WTC11 (cell line): ENCODE data around the gene ADK. TPM values are rescaled to one million over a fixed set of nuclear protein-coding genes. Genes with fewer than 3 reads are reported as not detected.

ENCODE experiments used
- ATAC-seq: fragments of 200-7000 bp; cut with Tn5 transposase; 2 replicates; pipeline ENCODE4 v1.10.0; 2021; ENCODE audit warnings: mild to moderate bottlenecking, moderate library complexity
- CTCF ChIA-PET: fragments of 300-600 bp; sonication (Branson Sonifier 250); formaldehyde crosslinking; loops from one replicate; lab custom pipeline; 2021; ENCODE audit warnings: antibody characterized with exemption; lab: Charles Lee
- POLR2A ChIA-PET: fragments of 350-600 bp; sonication (Branson Sonifier 250); formaldehyde crosslinking; loops from one replicate; lab custom pipeline; 2021; ENCODE audit warnings: antibody characterized with exemption; lab: Charles Lee
- DNase-seq: peaks from one replicate; pipeline ENCODE4 v3.0.0; 2021; ENCODE audit warnings: low spot score
- H3K27ac Mint-ChIP-seq: 2 replicates; pipeline ENCODE4 v1.8.0; 2021; ENCODE audit warnings: mixed read lengths
- H3K27me3 Mint-ChIP-seq: 2 replicates; pipeline ENCODE4 v1.8.0; 2021; ENCODE audit warnings: low read depth, mild to moderate bottlenecking, moderate library complexity, mixed read lengths
- H3K36me3 Mint-ChIP-seq: 2 replicates; pipeline ENCODE4 v1.8.0; 2021; ENCODE audit warnings: mixed read lengths
- H3K4me1 Mint-ChIP-seq: 2 replicates; pipeline ENCODE4 v1.8.0; 2022; ENCODE audit warnings: mixed read lengths
- H3K4me3 Mint-ChIP-seq: 2 replicates; pipeline ENCODE4 v1.8.0; 2021; ENCODE audit warnings: mild to moderate bottlenecking, moderate library complexity, mixed read lengths
- H3K9me3 Mint-ChIP-seq: 2 replicates; pipeline ENCODE4 v1.8.0; 2021; ENCODE audit warnings: mixed read lengths
- FOXJ3 ChIP-seq: sonication (generic); formaldehyde crosslinking; IDR thresholded peaks from 2 replicates; pipeline ENCODE4 v1.9.0; 2021; ENCODE audit warnings: missing genetic modification reagents, mild to moderate bottlenecking, borderline replicate concordance
- KAT7 ChIP-seq: sonication (generic); formaldehyde crosslinking; IDR thresholded peaks from 2 replicates; pipeline ENCODE4 v1.8.1; 2023; ENCODE audit warnings: missing genetic modification reagents, mild to moderate bottlenecking, borderline replicate concordance
- OVOL2 ChIP-seq: fragments of 250-450 bp; sonication (Bioruptor Pico); IDR thresholded peaks from 2 replicates; pipeline ENCODE4 v1.9.0; 2021; ENCODE audit warnings: mild to moderate bottlenecking, borderline replicate concordance
- RORB ChIP-seq: fragments of 250-450 bp; sonication (Bioruptor Pico); IDR thresholded peaks from 2 replicates; pipeline ENCODE4 v1.9.0; 2021; ENCODE audit warnings: mild to moderate bottlenecking
- SMAD3 ChIP-seq: sonication (generic); formaldehyde crosslinking; IDR thresholded peaks from 2 replicates; pipeline ENCODE4 v1.8.0; 2022; ENCODE audit warnings: missing genetic modification reagents, mild to moderate bottlenecking, borderline replicate concordance
- SOX15 ChIP-seq: fragments of 250-450 bp; sonication (Bioruptor Pico); IDR thresholded peaks from 2 replicates; pipeline ENCODE4 v1.9.0; 2021; ENCODE audit warnings: mild to moderate bottlenecking
- ZBTB21 ChIP-seq: sonication (generic); formaldehyde crosslinking; IDR thresholded peaks from 2 replicates; pipeline ENCODE4 v1.8.1; 2023; ENCODE audit warnings: mild to moderate bottlenecking, missing genetic modification reagents, borderline replicate concordance
- ZNF219 ChIP-seq: sonication (generic); formaldehyde crosslinking; IDR thresholded peaks from 2 replicates; pipeline ENCODE4 v1.8.0; 2023; ENCODE audit warnings: missing genetic modification reagents, mild to moderate bottlenecking, borderline replicate concordance
- ZNF232 ChIP-seq: sonication (generic); formaldehyde crosslinking; IDR thresholded peaks from 2 replicates; pipeline ENCODE4 v1.8.0; 2022; ENCODE audit warnings: mild to moderate bottlenecking, missing genetic modification reagents
- total RNA-seq: library from RNA; stranded (reverse); gene quantifications from 3 replicates; pipeline ENCODE4 v1.2.3, GENCODE V29; 2021
- TF ChIP-seq, protein P1 (sequence below): fragments of 250-450 bp; sonication (Bioruptor Pico); IDR thresholded peaks from 2 replicates; pipeline ENCODE4 v1.8.0; 2021; ENCODE audit warnings: mild to moderate bottlenecking
- TF ChIP-seq, protein P2 (sequence below): fragments of 250-450 bp; sonication (Bioruptor Pico); IDR thresholded peaks from 2 replicates; pipeline ENCODE4 v2.1.2; 2022; ENCODE audit warnings: mild to moderate bottlenecking, moderate library complexity
- TF ChIP-seq, protein P3 (sequence below): sonication (generic); formaldehyde crosslinking; IDR thresholded peaks from 2 replicates; pipeline ENCODE4 v1.8.1; 2022; ENCODE audit warnings: mild to moderate bottlenecking, missing genetic modification reagents, moderate library complexity, borderline replicate concordance
- TF ChIP-seq, protein P4 (sequence below): fragments of 250-450 bp; sonication (Bioruptor Pico); conservative IDR thresholded peaks from 2 replicates; pipeline ENCODE4 v1.9.0; 2021; ENCODE audit warnings: mild to moderate bottlenecking
- TF ChIP-seq, protein P5 (sequence below): sonication (generic); formaldehyde crosslinking; IDR thresholded peaks from 2 replicates; pipeline ENCODE4 v1.8.0; 2022; ENCODE audit warnings: mild to moderate bottlenecking, missing genetic modification reagents
- TF ChIP-seq, protein P6 (sequence below): sonication (generic); formaldehyde crosslinking; IDR thresholded peaks from 2 replicates; pipeline ENCODE4 v1.8.1; 2023; ENCODE audit warnings: mild to moderate bottlenecking, missing genetic modification reagents

Gene ADK
- total RNA-seq, 1 experiment from 2014 or later: 32.7 TPM

DNA sequence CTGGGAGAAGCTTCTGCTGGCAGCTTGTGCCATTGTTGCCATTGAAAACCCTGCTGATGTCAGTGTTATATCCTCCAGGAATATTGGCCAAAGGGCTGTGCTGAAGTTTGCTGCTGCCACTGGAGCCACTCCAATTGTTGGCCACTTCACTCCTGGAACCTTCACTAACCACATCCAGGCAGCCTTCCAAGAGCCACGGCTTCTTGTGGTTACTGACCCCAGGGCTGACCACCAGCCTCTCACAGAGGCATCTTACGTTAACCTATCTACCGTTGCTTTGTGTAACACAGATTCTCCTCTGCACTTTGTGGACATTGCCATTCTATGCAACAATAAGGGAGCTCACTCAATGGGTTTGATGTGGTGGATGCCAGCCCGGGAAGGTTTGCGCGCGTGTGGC lies 220.7 kb downstream of the ADK start:
- no peaks in the 10 kb centered on the region for H3K9me3 Mint-ChIP-seq
- ChIA-PET POLR2A (no interaction called here), CTCF (no interaction called here)
- no peaks in the 10 kb centered on the region for H3K4me1 Mint-ChIP-seq
- no peak for DNase-seq
- ATAC-seq: no peak
- no peak for TF ChIP-seq RORB
- no peak for TF ChIP-seq ZNF219 (CRISPR knock-in tag)
- TF ChIP-seq OVOL2 (CRISPR knock-in tag): no peak
- TF ChIP-seq, protein P1, sequence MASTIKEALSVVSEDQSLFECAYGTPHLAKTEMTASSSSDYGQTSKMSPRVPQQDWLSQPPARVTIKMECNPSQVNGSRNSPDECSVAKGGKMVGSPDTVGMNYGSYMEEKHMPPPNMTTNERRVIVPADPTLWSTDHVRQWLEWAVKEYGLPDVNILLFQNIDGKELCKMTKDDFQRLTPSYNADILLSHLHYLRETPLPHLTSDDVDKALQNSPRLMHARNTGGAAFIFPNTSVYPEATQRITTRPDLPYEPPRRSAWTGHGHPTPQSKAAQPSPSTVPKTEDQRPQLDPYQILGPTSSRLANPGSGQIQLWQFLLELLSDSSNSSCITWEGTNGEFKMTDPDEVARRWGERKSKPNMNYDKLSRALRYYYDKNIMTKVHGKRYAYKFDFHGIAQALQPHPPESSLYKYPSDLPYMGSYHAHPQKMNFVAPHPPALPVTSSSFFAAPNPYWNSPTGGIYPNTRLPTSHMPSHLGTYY (CRISPR knock-in tag): no peak
- TF ChIP-seq, protein P2, sequence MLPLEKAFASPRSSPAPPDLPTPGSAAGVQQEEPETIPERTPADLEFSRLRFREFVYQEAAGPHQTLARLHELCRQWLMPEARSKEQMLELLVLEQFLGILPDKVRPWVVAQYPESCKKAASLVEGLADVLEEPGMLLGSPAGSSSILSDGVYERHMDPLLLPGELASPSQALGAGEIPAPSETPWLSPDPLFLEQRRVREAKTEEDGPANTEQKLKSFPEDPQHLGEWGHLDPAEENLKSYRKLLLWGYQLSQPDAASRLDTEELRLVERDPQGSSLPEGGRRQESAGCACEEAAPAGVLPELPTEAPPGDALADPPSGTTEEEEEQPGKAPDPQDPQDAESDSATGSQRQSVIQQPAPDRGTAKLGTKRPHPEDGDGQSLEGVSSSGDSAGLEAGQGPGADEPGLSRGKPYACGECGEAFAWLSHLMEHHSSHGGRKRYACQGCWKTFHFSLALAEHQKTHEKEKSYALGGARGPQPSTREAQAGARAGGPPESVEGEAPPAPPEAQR (CRISPR knock-in tag): no peak
- TF ChIP-seq SMAD3: no peak
- no peak for TF ChIP-seq KAT7 (CRISPR knock-in tag)
- TF ChIP-seq, protein P3, sequence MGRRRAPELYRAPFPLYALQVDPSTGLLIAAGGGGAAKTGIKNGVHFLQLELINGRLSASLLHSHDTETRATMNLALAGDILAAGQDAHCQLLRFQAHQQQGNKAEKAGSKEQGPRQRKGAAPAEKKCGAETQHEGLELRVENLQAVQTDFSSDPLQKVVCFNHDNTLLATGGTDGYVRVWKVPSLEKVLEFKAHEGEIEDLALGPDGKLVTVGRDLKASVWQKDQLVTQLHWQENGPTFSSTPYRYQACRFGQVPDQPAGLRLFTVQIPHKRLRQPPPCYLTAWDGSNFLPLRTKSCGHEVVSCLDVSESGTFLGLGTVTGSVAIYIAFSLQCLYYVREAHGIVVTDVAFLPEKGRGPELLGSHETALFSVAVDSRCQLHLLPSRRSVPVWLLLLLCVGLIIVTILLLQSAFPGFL (CRISPR knock-in tag): no peak
- TF ChIP-seq ZBTB21 (CRISPR knock-in tag): no peak
- TF ChIP-seq FOXJ3 (CRISPR knock-in tag): no peak
- TF ChIP-seq, protein P4, sequence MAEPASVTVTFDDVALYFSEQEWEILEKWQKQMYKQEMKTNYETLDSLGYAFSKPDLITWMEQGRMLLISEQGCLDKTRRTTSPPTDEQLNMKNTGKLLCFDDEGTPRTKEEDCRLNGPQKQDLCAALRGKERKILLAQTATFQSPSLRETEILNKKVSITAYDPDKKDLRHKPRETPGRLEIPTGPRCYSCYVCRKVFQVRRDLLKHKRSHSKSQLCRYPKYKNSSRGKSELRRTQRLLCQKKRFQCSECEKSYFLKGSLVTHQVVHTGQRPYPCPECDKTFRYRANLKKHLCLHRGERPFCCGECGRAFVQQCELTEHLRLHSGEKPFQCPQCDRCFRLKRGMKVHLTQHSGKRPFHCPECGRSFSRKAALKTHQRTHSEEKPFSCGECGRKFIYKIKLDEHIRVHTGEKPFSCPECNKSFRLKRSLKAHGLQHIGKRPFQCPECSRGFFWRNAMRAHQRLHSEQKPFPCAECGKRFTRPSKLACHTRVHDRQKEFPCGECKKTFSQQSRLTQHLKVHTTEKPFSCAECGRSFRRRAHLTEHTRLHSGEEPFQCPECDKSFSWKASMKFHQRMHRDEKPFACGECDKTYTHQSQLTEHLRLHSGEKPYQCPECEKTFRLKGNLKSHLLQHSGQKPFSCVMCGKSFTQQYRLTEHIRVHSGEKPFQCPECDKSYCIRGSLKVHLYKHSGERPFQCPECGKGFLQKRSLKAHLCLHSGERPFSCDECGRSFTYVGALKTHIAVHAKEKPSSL (CRISPR knock-in tag): no peak
- H3K27ac Mint-ChIP-seq: 0 out of 2 replicates have a peak overlapping the region, but pooled peaks have one; percentile 45
- no peaks in the 10 kb centered on the region for H3K27me3 Mint-ChIP-seq
- no peak overlapping the region for H3K4me3 Mint-ChIP-seq
- H3K36me3 Mint-ChIP-seq: no peaks in the 10 kb centered on the region

DNA sequence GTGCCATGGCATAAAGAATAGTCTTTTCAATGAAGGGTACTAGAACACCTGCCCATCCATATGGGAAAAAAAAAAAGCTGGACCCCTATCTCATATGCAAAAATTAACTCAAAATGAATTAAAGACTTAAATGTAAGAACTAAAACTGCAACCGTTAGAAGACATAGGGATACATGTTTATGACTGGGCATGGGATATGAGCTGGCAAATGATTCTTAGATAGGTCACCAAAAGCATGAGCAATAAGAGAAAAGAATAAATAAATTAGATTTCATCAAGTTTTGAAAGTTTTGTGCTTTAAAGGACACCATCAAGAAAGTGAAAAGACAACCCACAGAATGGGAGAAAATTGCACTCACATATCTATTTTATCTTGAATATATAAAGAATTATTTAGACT lies 222.0 kb downstream of the ADK start:
- no peak for DNase-seq
- TF ChIP-seq SOX15: no peak
- TF ChIP-seq, protein P5, sequence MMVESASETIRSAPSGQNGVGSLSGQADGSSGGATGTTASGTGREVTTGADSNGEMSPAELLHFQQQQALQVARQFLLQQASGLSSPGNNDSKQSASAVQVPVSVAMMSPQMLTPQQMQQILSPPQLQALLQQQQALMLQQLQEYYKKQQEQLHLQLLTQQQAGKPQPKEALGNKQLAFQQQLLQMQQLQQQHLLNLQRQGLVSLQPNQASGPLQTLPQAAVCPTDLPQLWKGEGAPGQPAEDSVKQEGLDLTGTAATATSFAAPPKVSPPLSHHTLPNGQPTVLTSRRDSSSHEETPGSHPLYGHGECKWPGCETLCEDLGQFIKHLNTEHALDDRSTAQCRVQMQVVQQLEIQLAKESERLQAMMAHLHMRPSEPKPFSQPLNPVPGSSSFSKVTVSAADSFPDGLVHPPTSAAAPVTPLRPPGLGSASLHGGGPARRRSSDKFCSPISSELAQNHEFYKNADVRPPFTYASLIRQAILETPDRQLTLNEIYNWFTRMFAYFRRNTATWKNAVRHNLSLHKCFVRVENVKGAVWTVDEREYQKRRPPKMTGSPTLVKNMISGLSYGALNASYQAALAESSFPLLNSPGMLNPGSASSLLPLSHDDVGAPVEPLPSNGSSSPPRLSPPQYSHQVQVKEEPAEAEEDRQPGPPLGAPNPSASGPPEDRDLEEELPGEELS: no peak
- TF ChIP-seq ZNF232 (CRISPR knock-in tag): no peak
- TF ChIP-seq SMAD3: no peak
- TF ChIP-seq, protein P6, sequence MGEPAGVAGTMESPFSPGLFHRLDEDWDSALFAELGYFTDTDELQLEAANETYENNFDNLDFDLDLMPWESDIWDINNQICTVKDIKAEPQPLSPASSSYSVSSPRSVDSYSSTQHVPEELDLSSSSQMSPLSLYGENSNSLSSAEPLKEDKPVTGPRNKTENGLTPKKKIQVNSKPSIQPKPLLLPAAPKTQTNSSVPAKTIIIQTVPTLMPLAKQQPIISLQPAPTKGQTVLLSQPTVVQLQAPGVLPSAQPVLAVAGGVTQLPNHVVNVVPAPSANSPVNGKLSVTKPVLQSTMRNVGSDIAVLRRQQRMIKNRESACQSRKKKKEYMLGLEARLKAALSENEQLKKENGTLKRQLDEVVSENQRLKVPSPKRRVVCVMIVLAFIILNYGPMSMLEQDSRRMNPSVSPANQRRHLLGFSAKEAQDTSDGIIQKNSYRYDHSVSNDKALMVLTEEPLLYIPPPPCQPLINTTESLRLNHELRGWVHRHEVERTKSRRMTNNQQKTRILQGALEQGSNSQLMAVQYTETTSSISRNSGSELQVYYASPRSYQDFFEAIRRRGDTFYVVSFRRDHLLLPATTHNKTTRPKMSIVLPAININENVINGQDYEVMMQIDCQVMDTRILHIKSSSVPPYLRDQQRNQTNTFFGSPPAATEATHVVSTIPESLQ (CRISPR knock-in tag): no peak
- ChIA-PET POLR2A (interaction anchor here (0.6 kb wide), 1 partner anchor 593 kb away, joined by 3 read pairs; no protein-coding TSS in a partner anchor), CTCF (no interaction called here)
- Mint-ChIP-seq H3K4me1 (no peaks in the 10 kb centered on the region), H3K27ac (no peak overlapping the region), H3K36me3 (no peaks in the 10 kb centered on the region), H3K4me3 (no peak overlapping the region), H3K9me3 (no peaks in the 10 kb centered on the region), H3K27me3 (no peaks in the 10 kb centered on the region)
- ATAC-seq: no peak
